ENCODE results near the gene DAB1.

DNA sequence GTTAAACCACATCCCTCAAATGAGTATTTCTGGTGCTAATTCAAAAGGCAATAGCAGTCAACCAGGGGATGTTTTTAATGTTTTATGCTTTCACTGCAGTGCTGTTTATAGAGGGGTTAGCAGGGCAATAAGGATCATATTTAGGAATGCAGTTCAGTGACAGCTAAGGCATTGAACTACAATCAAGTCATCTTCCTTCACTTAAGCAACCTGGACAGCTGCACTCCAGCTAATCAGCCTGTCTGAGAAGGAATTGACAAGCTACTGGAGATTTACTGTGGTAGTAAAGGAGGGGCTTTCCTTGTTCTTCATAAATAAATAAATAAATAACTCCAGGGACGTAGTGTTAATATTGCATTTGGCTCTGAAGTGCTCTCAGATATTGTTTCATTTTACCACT, 93.9 kb downstream of the DAB1 start:
- TF ChIP-seq, protein P1, sequence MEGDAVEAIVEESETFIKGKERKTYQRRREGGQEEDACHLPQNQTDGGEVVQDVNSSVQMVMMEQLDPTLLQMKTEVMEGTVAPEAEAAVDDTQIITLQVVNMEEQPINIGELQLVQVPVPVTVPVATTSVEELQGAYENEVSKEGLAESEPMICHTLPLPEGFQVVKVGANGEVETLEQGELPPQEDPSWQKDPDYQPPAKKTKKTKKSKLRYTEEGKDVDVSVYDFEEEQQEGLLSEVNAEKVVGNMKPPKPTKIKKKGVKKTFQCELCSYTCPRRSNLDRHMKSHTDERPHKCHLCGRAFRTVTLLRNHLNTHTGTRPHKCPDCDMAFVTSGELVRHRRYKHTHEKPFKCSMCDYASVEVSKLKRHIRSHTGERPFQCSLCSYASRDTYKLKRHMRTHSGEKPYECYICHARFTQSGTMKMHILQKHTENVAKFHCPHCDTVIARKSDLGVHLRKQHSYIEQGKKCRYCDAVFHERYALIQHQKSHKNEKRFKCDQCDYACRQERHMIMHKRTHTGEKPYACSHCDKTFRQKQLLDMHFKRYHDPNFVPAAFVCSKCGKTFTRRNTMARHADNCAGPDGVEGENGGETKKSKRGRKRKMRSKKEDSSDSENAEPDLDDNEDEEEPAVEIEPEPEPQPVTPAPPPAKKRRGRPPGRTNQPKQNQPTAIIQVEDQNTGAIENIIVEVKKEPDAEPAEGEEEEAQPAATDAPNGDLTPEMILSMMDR (IDR thresholded peaks at IDR 0.05): no peak
- TF ChIP-seq POLR2A (IDR thresholded peaks at IDR 0.05): no peak

Data from right lobe of liver (tissue), 4 donors.